GM13977 (cell line): ENCODE results near the gene GMDS.

Experiments used
- DNase-seq: peaks from one replicate; pipeline ENCODE4 v3.0.0; 2012; ENCODE audit warnings: low spot score
- in situ Hi-C: fragments of 300-500 bp; cut with MboI; formaldehyde crosslinking; loops from one replicate; pipeline ENCODE4 v1.12.0; 2022; ENCODE audit warnings: low sequenced_read_pairs, low pct_unique_long_range_greater_than_20kb, mixed read lengths, inconsistent platforms; ENCODE audit not compliant: unreplicated experiment
- TF ChIP-seq, protein P1 (sequence below): IDR thresholded peaks from 2 replicates; pipeline ENCODE4 v1.5.1; 2012; ENCODE audit warnings: mild to moderate bottlenecking, control low read depth; ENCODE audit not compliant: insufficient read depth; ENCODE audit errors: extremely low read depth, missing control alignments

Gene GMDS

DNA sequence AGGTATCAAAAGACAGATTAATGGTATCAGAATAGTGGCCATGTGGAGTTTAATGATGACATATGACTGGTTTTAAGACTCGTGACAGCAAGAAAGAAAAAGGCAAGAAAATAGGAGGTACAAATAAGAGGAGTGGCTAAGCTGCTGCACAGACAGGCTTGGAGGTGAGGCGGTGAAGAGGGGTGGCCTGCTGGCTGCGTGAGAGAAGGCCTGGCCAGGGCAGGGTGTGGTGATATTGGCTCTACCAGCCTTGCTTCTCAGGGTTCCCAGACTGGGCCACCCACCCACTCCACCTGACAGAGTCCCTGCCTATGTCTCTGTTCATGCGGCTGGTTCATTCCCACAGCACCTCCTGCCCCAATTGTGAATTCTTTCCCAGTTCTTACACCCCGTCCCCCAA is 529.0 kb downstream of the GMDS start:
- in situ Hi-C loops, result no loop called here
- TF ChIP-seq, protein P1, sequence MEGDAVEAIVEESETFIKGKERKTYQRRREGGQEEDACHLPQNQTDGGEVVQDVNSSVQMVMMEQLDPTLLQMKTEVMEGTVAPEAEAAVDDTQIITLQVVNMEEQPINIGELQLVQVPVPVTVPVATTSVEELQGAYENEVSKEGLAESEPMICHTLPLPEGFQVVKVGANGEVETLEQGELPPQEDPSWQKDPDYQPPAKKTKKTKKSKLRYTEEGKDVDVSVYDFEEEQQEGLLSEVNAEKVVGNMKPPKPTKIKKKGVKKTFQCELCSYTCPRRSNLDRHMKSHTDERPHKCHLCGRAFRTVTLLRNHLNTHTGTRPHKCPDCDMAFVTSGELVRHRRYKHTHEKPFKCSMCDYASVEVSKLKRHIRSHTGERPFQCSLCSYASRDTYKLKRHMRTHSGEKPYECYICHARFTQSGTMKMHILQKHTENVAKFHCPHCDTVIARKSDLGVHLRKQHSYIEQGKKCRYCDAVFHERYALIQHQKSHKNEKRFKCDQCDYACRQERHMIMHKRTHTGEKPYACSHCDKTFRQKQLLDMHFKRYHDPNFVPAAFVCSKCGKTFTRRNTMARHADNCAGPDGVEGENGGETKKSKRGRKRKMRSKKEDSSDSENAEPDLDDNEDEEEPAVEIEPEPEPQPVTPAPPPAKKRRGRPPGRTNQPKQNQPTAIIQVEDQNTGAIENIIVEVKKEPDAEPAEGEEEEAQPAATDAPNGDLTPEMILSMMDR, result no peak
- DNase-seq, result no peak

DNA sequence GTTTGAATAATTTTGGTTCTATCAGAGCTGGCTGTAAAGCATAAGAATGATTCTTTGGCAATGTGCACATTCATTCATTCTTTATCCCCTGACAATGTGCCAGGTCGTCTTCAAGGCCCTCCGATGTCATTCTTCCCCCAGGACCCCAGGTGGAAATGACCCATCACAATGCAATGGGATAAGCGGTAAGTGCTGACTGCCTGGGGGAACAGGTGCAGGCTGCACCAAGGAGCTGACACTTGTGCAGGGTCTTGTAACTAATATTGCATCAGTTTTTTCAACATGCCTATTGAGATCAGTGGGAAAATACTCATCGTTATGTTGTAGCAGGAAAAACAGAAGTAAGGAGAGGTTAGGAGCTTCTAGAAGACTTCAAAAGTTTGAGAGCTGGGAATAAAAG is 530.1 kb downstream of the GMDS start:
- TF ChIP-seq, protein P1, result no peak
- no peak for DNase-seq
- in situ Hi-C loops, result no loop called here

DNA sequence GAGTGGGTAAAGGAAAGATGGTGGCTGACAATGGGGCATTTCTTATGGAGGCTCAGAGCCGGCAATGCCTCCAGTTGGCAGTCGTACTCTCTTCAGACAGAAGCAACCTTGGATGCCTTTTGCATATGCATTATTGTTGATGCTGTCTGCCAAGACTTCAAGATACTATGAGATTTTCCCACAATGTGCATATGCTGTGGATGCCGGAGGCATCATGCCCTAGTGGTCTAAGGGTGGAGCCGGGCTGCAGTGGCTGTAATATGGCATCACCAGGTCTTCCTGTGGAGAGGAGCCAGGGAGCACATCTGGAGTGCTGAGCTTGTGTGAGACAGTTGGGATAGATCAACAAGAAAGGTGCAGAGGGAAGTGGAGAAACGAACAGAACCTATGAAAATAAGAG is 530.8 kb downstream of the GMDS start:
- no peak for DNase-seq
- TF ChIP-seq, protein P1, result no peak
- in situ Hi-C loops, result no loop called here

DNA sequence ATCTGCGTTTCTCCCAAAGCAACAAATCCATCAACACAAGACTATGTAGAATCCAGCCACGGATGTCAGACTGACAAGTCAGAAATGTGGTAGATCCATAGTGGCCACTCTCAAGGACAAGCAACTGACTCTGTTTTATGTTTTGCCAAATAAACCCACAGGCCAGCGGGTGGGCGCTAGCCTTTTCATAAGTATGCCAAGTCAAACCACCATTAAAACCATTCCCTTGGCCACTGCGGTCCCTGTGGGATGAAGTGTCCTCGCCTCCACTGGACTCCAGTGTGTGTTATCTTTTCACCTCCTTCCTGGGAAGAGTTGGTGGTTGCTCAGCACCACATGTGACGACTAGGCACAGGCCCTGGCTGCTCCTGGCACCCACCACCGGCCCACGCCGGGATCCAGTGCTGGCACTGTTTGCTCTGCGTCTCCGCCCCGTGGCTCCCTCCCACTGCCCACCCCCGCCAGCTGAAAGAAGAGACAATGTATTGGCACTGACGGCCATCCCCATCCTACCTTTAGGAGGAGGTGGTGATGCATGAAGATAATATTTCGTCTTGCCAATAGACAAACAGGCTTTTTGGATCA is 532.3 kb downstream of the GMDS start:
- in situ Hi-C loops, result no loop called here
- DNase-seq, result no peak
- TF ChIP-seq, protein P1, result no peak

DNA sequence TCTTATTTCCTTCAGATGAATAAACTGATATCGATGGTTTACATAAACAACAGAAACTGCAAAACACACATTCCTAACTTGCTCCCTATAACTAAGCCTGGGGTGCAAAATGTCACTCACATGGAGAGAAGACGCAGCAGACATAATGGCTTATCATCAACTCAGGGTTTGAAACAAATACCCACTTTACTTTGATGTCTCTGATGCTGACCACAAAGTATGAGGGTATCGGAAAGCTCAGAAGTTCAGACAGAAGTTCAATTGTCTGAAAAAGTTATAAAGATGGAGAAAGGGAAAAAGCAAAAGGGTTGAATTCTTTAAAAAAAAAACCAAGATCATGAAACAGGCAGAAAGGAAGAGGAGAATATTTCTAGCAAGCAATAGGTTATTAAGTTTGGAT is 533.0 kb downstream of the GMDS start:
- DNase-seq, result no peak
- in situ Hi-C loops, result no loop called here
- TF ChIP-seq, protein P1, result no peak

DNA sequence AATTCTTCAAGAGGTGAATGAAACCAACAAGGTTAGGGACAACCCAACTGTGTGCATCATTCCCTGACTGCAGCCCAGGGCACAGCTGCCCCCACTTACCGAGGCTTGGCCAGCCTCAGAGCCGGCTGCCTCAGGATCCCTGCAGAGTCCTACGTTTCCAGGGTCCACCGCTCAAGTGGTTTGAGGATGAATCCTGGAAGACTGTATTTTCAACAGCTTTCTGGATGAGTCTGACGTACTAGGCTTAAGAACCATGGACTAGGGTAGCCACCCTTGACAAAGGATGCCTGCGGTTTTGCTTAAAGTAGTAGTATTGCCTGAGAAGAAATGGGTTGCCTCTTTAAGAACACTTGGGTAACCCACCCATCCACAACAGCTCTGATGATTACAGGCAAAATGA is 534.3 kb downstream of the GMDS start:
- TF ChIP-seq, protein P1, result no peak
- in situ Hi-C loops, result no loop called here
- no peak for DNase-seq

DNA sequence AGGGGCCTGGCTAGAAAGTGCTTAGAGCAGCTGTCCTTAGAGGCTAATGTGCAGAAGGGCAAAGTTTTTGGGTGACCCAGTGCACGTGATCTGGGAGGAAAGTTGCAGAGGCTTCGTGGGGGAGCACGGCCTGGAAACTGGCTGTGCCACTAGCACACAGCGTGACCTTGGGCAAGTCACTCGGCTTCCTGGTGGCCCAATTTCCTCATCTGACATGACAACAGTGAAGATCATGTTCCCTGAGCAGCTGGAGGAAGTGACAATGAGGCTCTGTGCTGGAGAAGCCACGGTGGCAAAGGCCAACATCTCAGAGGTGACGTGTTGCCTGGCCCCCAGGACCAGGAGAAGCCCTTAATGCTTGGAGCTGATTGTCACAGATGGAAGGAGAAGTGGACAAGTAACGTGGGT is 536.2 kb downstream of the GMDS start:
- in situ Hi-C loops, result no loop called here
- no peak for DNase-seq
- TF ChIP-seq, protein P1, result no peak
